Measurements from ENCODE around the gene SHB.

- TF ChIP-seq CTCF (conservative IDR thresholded peaks at IDR 0.05; ENCODE audit: low read length) (no peak), EZH2phosphoT487 (IDR thresholded peaks at IDR 0.05; ENCODE audit: borderline replicate concordance, low read depth, low read length) (no peak)
Measured at GRCh38 chr9:38085308-38085707, 16.3 kb upstream of the SHB start.
